ENCODE data around the gene ITGA8.

ITGA8 gene

GRCh38 chr10:15741581-15741980 is 21.9 kb upstream of the ITGA8 start:
- H3K79me2 ChIP-seq (ENCODE audit: low read length): no peaks in the 10 kb centered on the region
- no peak overlapping the region for H2AFZ ChIP-seq (ENCODE audit: low read depth, low read length)
- TF ChIP-seq, protein P1, sequence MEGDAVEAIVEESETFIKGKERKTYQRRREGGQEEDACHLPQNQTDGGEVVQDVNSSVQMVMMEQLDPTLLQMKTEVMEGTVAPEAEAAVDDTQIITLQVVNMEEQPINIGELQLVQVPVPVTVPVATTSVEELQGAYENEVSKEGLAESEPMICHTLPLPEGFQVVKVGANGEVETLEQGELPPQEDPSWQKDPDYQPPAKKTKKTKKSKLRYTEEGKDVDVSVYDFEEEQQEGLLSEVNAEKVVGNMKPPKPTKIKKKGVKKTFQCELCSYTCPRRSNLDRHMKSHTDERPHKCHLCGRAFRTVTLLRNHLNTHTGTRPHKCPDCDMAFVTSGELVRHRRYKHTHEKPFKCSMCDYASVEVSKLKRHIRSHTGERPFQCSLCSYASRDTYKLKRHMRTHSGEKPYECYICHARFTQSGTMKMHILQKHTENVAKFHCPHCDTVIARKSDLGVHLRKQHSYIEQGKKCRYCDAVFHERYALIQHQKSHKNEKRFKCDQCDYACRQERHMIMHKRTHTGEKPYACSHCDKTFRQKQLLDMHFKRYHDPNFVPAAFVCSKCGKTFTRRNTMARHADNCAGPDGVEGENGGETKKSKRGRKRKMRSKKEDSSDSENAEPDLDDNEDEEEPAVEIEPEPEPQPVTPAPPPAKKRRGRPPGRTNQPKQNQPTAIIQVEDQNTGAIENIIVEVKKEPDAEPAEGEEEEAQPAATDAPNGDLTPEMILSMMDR (IDR thresholded peaks at IDR 0.05; ENCODE audit: low read depth, low read length): no peak
- no peak for TF ChIP-seq EZH2phosphoT487 (IDR thresholded peaks at IDR 0.05; ENCODE audit: low read depth)
- no peaks in the 10 kb centered on the region for H4K20me1 ChIP-seq (ENCODE audit: insufficient read depth, low read length)
- no peak overlapping the region for H3K9ac ChIP-seq (ENCODE audit: low read length)
- H3K4me3 ChIP-seq (ENCODE audit: low read length): no peak overlapping the region
- no peak overlapping the region for H3K4me2 ChIP-seq (ENCODE audit: low read length)
- no peaks in the 10 kb centered on the region for H3K4me1 ChIP-seq (ENCODE audit: low read length)
- H3K27ac ChIP-seq (ENCODE audit: low read length): no peak overlapping the region
- H3K9me3 ChIP-seq (ENCODE audit: insufficient read depth, low read length): no peaks in the 10 kb centered on the region
- H3K36me3 ChIP-seq (replicated peaks; ENCODE audit: low read depth, low read length): no peaks in the 10 kb centered on the region
- H3K27me3 ChIP-seq (ENCODE audit: low read depth, low read length): no peaks in the 10 kb centered on the region

GRCh38 chr10:15740261-15740660 is 20.5 kb upstream of the ITGA8 start:
- H3K27ac ChIP-seq (ENCODE audit: low read length): no peak overlapping the region
- H3K4me2 ChIP-seq (ENCODE audit: low read length): no peak overlapping the region
- H3K36me3 ChIP-seq (replicated peaks; ENCODE audit: low read depth, low read length): no peaks in the 10 kb centered on the region
- no peak overlapping the region for H3K4me3 ChIP-seq (ENCODE audit: low read length)
- TF ChIP-seq EZH2phosphoT487 (IDR thresholded peaks at IDR 0.05; ENCODE audit: low read depth): no peak
- TF ChIP-seq, protein P1 (IDR thresholded peaks at IDR 0.05; ENCODE audit: low read depth, low read length): no peak
- no peaks in the 10 kb centered on the region for H3K9me3 ChIP-seq (ENCODE audit: insufficient read depth, low read length)
- no peak overlapping the region for H3K9ac ChIP-seq (ENCODE audit: low read length)
- no peak overlapping the region for H2AFZ ChIP-seq (ENCODE audit: low read depth, low read length)
- H3K27me3 ChIP-seq (ENCODE audit: low read depth, low read length): no peaks in the 10 kb centered on the region
- no peaks in the 10 kb centered on the region for H4K20me1 ChIP-seq (ENCODE audit: insufficient read depth, low read length)
- H3K79me2 ChIP-seq (ENCODE audit: low read length): no peaks in the 10 kb centered on the region
- H3K4me1 ChIP-seq (ENCODE audit: low read length): no peaks in the 10 kb centered on the region

GRCh38 chr10:15739254-15739970 is 19.7 kb upstream of the ITGA8 start:
- TF ChIP-seq EZH2phosphoT487 (IDR thresholded peaks at IDR 0.05; ENCODE audit: low read depth): no peak
- TF ChIP-seq, protein P1 (IDR thresholded peaks at IDR 0.05; ENCODE audit: low read depth, low read length): no peak
- H4K20me1 ChIP-seq (ENCODE audit: insufficient read depth, low read length): no peaks in the 10 kb centered on the region
- no peaks in the 10 kb centered on the region for H3K79me2 ChIP-seq (ENCODE audit: low read length)
- H3K27me3 ChIP-seq (ENCODE audit: low read depth, low read length): no peaks in the 10 kb centered on the region
- no peak overlapping the region for H3K27ac ChIP-seq (ENCODE audit: low read length)
- H3K4me3 ChIP-seq (ENCODE audit: low read length): no peak overlapping the region
- no peak overlapping the region for H3K9ac ChIP-seq (ENCODE audit: low read length)
- no peak overlapping the region for H3K4me2 ChIP-seq (ENCODE audit: low read length)
- H3K4me1 ChIP-seq (ENCODE audit: low read length): no peaks in the 10 kb centered on the region
- no peaks in the 10 kb centered on the region for H3K36me3 ChIP-seq (replicated peaks; ENCODE audit: low read depth, low read length)
- no peaks in the 10 kb centered on the region for H3K9me3 ChIP-seq (ENCODE audit: insufficient read depth, low read length)
- H2AFZ ChIP-seq (ENCODE audit: low read depth, low read length): no peak overlapping the region

- Histone ChIP-seq H3K27ac (ENCODE audit: low read length) (no peak overlapping the region), H4K20me1 (ENCODE audit: insufficient read depth, low read length) (no peaks in the 10 kb centered on the region), H3K9ac (ENCODE audit: low read length) (no peak overlapping the region), H3K79me2 (ENCODE audit: low read length) (no peaks in the 10 kb centered on the region), H2AFZ (ENCODE audit: low read depth, low read length) (no peak overlapping the region), H3K4me3 (ENCODE audit: low read length) (no peak overlapping the region), H3K4me2 (ENCODE audit: low read length) (no peak overlapping the region), H3K4me1 (ENCODE audit: low read length) (no peaks in the 10 kb centered on the region), H3K9me3 (ENCODE audit: insufficient read depth, low read length) (no peaks in the 10 kb centered on the region), H3K36me3 (replicated peaks; ENCODE audit: low read depth, low read length) (no peaks in the 10 kb centered on the region), H3K27me3 (ENCODE audit: low read depth, low read length) (no peaks in the 10 kb centered on the region)
- no peak for TF ChIP-seq EZH2phosphoT487 (IDR thresholded peaks at IDR 0.05; ENCODE audit: low read depth)
- TF ChIP-seq, protein P1 (IDR thresholded peaks at IDR 0.05; ENCODE audit: low read depth, low read length): no peak
These were observed 18.7 kb upstream of the ITGA8 start for GRCh38 chr10:15738270-15738925.
